GM19238 (cell line): ENCODE measurements around the gene ATP6V0A4.
"Not testable (repeated sequence)": the region's sequence is repeated elsewhere in the genome, so short reads cannot be mapped to it uniquely, and the experiment has no call there.

Experiments used
- DNase-seq: peaks from one replicate; pipeline ENCODE4 v3.0.0; 2011; ENCODE audit warnings: low spot score; ENCODE audit not compliant: insufficient read length

The ATP6V0A4 gene

DNA sequence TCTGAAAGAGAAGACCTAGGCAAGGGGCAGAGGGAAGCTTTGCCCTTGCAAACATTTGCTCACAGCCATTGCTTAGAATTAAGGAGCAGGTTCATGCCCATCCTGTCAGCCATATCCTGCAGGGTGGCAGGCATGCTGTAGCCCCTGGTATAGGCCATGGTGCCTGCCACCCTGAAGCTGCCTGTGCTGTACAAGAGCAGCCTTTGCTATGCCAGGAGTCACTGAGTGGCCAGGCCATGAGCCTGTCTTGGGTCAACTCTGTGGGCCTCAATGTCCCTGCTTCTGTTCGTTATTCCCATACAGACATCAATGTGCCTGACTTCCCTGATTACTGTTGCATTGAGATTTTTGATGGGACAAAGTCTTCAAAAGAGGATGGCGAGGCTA is 96.5 kb downstream of the ATP6V0A4 start:
- DNase-seq: no peak

- no peak for DNase-seq
Measured at GRCh38 chr7:138700857-138701536, 97.0 kb downstream of the ATP6V0A4 start, which contains the start of gene SVOPL. SVOPL (minus strand) TSS chr7:138701362; CDS start chr7:138679045, 22,317 bp downstream.

- no peak for DNase-seq
Measured at GRCh38 chr7:138699661-138700060, 98.3 kb downstream of the ATP6V0A4 start.

DNA sequence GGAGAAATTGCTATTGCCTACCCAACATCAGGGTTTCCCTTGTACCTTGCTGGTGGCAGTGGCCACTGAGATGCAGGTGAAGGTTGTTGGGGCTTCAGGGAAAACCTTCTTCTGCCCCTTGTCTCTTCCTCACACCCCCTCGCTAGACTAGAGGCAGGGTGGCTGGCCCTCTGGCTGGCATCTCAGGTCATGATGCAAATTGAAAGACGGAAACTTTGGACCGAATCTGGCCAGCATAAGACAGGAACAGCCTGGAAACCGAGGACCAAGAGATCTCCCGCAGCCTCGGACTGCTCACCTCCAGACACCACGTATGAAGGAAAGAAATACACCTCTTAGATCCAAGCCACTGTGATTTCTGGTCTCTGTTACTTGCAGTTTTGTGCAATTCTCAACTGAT is 99.7 kb downstream of the ATP6V0A4 start:
- DNase-seq: no peak

DNA sequence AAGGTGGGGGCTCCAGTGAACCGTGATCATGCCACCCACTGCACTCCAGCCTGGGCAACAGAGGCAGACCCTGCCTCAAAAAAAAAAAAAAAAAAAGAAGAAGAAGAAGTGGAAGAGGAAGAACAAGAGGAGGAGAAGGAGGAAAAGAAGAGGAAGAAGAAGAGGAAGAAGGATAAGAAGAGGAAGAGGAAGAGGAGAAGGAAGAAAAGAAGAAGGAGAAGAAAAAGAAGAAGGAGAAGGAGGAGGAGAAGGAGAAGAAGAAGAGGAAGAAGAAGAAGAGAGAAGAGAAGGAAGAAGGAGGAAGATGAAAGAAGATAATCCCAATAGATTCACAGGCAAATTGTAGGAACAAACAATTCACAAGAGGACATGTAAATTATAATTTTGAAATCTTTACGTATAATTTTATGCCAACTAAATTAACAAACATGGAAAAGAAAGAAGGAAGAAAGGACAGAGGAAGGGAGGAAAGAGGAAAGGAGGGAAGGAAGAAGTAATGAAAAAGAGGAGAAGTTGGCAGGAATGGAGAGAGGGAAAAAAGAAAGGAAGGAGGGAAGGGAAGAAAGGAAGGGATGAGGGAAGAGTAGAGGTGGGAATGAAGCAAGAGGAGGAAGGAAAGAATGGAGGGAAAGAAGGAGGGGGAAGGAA is 100.3 kb downstream of the ATP6V0A4 start:
- no peak for DNase-seq

- not testable (repeated sequence) for DNase-seq
Measured at GRCh38 chr7:138695776-138696175, 102.2 kb downstream of the ATP6V0A4 start.

DNA sequence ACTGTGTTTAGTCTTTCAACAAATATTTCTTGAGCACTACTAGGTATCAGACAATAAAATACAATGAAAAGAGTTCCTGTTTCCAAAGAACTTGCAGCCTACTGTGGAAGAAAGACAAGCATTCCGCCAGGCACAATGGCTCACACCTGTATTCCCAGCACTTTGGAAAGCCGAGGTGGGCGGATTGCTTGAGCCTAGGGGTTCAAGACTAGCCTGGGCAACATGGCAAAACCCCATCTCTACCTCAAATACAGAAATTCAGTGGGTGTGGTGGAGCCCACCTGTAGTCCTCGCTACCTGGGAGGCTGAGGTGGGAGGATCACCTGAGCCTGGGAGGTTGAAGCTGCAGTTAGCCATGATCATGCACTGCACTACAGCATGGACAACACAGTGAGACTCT is 102.9 kb downstream of the ATP6V0A4 start:
- no peak for DNase-seq

- DNase-seq: no peak
Measured at GRCh38 chr7:138691178-138691577, 106.8 kb downstream of the ATP6V0A4 start.

- no peak for DNase-seq
Measured at GRCh38 chr7:138690495-138690894, 107.5 kb downstream of the ATP6V0A4 start.

DNA sequence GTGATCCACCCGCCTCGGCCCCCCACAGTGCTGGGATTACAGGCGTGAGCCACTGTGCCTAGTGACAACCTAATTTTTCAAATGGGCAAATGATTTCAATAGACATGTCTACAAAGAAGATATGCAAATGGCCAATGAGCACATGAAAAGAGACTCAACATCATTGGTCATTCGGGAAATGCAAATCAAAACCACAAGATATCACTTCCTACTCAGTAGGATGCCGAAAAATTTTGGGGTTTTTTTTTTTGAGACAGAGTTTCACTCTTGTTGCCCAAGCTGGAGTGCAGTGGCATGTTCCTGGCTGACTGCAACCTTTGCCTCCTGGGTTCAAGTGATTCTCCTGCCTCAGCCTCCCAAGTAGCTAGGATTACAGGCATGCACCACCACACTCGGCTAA is 110.0 kb downstream of the ATP6V0A4 start:
- not testable (repeated sequence) for DNase-seq

DNA sequence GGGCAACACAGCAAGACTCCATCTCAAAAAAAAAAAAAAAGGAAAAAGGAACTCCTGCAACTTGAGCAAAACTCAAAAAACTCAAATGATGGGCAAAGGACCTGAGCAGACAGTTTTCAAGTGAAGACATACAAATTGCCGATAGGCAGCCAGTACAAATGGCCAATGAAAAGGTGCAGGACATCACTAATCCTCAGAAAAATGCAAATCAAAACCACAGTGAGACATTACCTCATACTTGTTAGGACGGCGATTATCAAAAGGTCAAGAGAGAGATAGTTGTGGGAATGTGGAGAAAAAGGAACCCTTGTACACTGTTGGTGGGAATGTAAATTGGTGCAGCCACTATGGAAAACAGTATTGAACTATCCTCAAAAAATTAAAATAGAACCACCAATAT is 113.7 kb downstream of the ATP6V0A4 start:
- no peak for DNase-seq

DNA sequence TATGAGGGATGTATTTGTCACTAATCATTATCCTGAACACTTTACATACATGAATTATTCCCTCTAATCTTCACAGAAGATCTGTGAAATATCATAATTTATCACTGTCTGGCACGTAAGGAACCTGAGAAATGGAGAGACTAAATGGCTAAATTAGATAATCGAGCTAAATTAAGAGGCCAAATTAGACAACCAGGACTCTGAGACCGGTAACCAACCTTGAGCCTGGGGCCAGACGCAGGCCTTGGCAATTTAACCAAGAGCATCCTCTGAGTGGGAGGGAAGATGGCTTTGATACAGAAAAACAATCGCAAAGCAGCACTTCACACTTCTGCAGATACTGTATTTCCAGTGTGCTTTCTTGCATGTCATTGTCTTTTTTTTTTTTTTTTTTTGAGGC is 118.2 kb downstream of the ATP6V0A4 start:
- DNase-seq: no peak

DNA sequence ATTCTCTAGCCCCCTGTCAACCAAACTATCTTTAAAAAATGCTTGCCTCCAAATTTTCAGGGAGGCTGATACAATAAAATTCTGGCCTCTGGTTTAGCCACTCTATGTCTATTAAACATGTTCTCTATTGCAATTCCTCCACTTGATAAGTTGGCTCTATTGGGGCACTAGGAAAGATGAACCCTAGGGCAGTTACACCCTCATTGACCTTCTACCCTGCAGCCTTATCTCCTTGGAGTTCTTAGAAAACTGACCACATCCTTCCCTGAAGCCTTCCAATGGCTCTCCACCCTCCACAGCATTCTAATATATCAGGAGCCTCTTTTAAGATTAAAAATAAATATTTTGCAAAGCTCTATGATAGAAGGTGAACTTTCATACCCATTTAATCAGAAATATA is 127.4 kb downstream of the ATP6V0A4 start:
- no peak for DNase-seq

DNA sequence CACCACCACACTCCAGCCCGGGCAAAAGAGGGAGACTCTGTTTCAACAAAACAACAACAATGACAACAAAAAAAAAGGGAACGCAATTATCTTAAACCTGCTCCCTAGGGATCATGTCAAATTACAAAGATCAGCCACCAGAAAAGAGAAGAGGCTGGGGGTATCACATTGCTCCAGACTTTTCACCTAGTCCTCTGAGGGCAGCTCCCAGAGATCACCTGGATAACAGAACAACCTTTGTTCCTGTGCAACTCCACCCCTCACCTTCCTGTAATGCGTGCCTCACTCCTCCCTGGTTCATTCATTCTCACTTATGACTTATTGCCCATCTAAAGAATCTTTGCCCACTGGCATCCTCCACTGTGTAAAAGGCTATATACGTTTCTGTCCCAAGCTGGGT is 128.6 kb downstream of the ATP6V0A4 start:
- no peak for DNase-seq

DNA sequence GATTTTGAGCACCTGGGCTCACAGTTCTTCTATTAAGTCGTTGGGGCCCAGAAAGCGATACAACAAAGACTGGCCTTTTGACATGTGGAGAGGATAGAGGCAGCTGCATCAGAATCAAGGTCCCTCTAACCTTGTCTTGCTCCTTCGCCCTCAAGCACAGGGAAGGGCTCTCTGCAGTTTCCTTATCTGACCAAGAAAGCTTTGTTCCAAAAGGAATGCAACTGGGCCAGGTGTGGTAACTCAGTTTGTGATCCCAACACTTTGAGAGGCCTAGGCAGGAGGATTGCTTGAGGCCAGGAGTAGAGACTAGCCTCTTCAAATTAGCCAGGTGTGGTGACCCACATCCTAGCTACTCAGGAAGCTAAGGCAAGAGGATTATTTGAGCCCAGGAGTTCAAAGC is 129.1 kb downstream of the ATP6V0A4 start:
- DNase-seq: no peak

DNA sequence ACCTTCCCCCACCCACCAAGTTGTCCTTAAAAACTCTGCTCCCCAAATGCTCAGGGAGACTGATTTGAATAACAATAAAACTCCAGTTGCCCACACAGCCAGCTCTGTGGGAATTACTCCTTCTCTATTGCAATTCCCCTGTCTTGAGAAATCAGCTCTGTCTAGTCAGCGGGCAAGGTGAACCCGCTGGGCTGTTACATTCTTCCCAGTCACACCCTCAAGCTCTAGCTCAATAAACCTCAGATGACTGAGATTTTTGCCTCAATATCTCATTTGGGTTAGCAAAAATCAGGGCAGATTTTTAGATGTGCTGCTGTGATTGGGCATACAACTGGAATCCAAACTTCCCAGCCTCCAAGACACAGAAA is 129.8 kb downstream of the ATP6V0A4 start:
- DNase-seq: no peak

DNA sequence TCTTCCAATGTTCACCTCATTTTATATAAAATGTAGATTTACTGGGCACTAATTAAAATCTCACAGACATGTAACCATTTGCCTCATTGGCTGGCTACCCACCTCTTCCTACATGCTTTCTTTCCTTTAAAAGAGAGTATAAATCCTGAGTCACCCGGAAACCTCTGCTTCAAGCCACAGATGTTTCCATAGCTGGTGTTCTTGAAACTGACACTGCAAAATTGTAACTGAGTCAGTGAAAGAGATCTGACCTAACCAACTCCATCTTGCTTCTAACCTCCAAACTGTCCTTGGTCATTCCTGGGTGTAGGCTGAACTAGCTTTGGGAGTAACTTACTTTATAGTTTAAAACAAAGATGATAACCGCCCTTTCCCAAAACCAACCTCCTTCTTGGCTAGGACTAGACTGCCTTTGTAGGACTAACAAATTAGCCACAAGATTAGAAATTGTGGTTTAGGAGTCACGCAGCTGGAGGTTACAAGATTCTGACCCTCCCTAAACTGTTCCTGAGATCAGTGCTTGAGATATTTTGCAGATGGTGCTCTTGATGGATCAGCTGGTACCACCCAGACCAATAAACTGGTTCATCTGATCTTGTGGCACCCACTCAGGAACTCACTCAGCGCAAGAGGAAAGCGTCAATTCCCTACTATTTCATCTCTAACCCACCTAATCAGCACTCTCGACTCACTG is 130.3 kb downstream of the ATP6V0A4 start:
- DNase-seq: no peak

- no peak for DNase-seq
Measured at GRCh38 chr7:138666385-138666784, 131.6 kb downstream of the ATP6V0A4 start.

- no peak for DNase-seq
Measured at GRCh38 chr7:138665669-138666140, 132.3 kb downstream of the ATP6V0A4 start.

- no peak for DNase-seq
Measured at GRCh38 chr7:138665249-138665648, 132.7 kb downstream of the ATP6V0A4 start.

DNA sequence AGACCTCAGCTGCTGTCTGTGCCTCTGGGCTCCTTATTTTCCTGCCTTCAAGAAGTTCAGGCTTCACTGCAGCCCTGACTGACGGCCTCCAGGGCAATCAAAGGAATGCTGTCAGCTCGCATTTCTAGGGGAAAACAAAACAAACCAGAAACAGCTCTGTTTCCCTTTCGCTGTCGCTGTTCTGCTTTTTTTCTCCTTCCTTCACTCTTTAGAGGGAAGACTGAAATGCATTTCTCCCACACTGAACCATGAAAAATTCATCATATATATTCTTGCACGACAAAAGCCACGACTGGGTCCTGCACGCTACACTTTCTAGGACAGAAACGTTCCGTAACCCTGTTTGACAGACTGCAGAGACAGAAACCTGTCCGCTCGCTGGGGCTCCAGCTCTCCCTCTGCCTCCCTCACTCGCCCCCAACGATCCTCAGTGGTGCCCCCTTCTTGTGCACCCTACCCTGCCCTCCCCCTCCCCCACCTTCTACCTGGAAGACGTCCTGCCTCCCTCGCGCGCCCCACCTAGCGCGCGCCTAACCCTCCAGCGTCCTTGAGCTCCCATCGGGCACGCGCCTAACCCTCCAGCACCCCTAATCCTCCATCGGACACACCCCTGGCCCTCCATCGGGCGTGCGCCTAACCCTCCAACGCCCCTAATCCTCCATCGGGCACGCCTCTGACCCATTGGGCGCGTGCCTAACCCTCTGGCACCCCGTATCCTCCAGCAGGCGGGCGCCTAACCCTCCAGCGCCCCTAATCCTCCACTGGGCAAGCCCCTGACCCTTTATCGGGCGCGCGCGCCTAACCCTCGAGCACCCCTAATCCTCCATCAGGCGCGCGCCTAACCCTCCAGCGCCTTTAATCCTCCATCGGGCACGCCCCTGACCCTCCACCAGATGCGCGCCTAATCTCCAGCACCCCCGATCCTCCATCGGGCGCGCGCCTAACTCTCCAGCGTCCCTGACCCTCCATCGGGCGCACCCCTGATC is 134.0 kb downstream of the ATP6V0A4 start:
- no peak for DNase-seq
